A549 (cell line): Measurements from ENCODE around the gene PIK3C2B. TPM values are rescaled to one million over a fixed set of nuclear protein-coding genes. Genes with fewer than 3 reads are reported as not detected.

Experiments
- ATAC-seq, 2 experiments: fragments of 200-7000 bp in 1 of 2; fragments of >200 bp in 1 of 2; cut with Nextera tagmentation in 1 of 2; cut with Tn5 transposase in 1 of 2; 3 replicates each; pipeline versions ENCODE4 v1.8.0 to v1.9.1; 2018 to 2020; ENCODE audit warnings: mild to moderate bottlenecking in 1 of 2, moderate library complexity in 1 of 2
- CTCF ChIA-PET: fragments of 300-600 bp; sonication (Branson Sonifier 250); formaldehyde crosslinking; extraction: SDS; loops from one replicate; lab custom pipeline; 2021; ENCODE audit warnings: antibody characterized with exemption, inconsistent platforms; lab: Yijun Ruan, JAX
- POLR2A ChIA-PET: fragments of 350-600 bp; formaldehyde crosslinking; extraction: SDS; loops from one replicate; lab custom pipeline; 2021; ENCODE audit warnings: antibody characterized with exemption, inconsistent platforms; lab: Yijun Ruan, JAX
- DNase-seq, 2 experiments: peaks; one replicate each; pipeline versions ENCODE4 v3.0.0 to v3.0.0-alpha.2; 2011 to 2016; ENCODE audit warnings: low read depth in 1 of 2, low spot score in 1 of 2
- FAIRE-seq: peaks from 2 replicates; lab custom pipeline; 2011; peaks lifted over from hg19 to GRCh38; lab: Jason Lieb, UNC
- H3K27ac ChIP-seq, 2 experiments: fragments of >200 bp; sonication (Bioruptor Twin); formaldehyde crosslinking; 3 replicates each; pipeline ENCODE4 v1.5.1; 2016 to 2017
- H3K4me1 ChIP-seq: fragments of >200 bp; sonication (Bioruptor Twin); formaldehyde crosslinking; 3 replicates; pipeline ENCODE4 v1.6.1; 2016
- H3K4me2 ChIP-seq: fragments of >200 bp; sonication (Bioruptor Twin); formaldehyde crosslinking; 3 replicates; pipeline ENCODE4 v1.6.1; 2016
- H3K4me3 ChIP-seq: fragments of >200 bp; sonication (Bioruptor Twin); formaldehyde crosslinking; 3 replicates; pipeline ENCODE4 v1.5.1; 2016
- H3K9me3 ChIP-seq: fragments of >200 bp; sonication (Bioruptor Twin); formaldehyde crosslinking; 3 replicates; pipeline ENCODE4 v1.6.1; 2016
- CBX8 ChIP-seq: fragments of 200-600 bp; sonication (generic); IDR thresholded peaks from 2 replicates; pipeline ENCODE4 v1.6.1; 2016
- CEBPB ChIP-seq, 2 experiments: fragments of >200 bp in 1 of 2; sonication (Bioruptor Twin) in 1 of 2; formaldehyde crosslinking in 1 of 2; IDR thresholded peaks; 2 replicates each; pipeline ENCODE4 v1.6.1; 2012 to 2016
- FOSB ChIP-seq: fragments of 250-450 bp; sonication (Bioruptor Pico); IDR thresholded peaks from 2 replicates; pipeline ENCODE4 v1.5.0; 2020; ENCODE audit warnings: mild to moderate bottlenecking, moderate library complexity
- HEYL ChIP-seq: fragments of 250-450 bp; sonication (Bioruptor Pico); IDR thresholded peaks from 2 replicates; pipeline ENCODE4 v1.8.0; 2021; ENCODE audit warnings: mild to moderate bottlenecking, moderate library complexity
- HOXA7 ChIP-seq: fragments of 250-450 bp; sonication (Bioruptor Pico); IDR thresholded peaks from 2 replicates; pipeline ENCODE4 v1.5.0; 2020; ENCODE audit warnings: mild to moderate bottlenecking, moderate library complexity
- HOXB5 ChIP-seq: fragments of 250-450 bp; sonication (Bioruptor Pico); IDR thresholded peaks from 2 replicates; pipeline ENCODE4 v1.5.0; 2020; ENCODE audit warnings: mild to moderate bottlenecking, moderate library complexity
- MAFK ChIP-seq: fragments of 450-650 bp; IDR thresholded peaks from 2 replicates; pipeline ENCODE4 v1.6.1; 2014; ENCODE audit not compliant: partially characterized antibody
- MAX ChIP-seq: IDR thresholded peaks from 2 replicates; pipeline ENCODE4 v1.6.1; 2012
- NR3C1 ChIP-seq: fragments of >200 bp; sonication (Bioruptor Twin); formaldehyde crosslinking; IDR thresholded peaks from 3 replicates; pipeline ENCODE4 v1.6.1; 2017
- RARB ChIP-seq: fragments of 250-450 bp; sonication (Bioruptor Pico); IDR thresholded peaks from 2 replicates; pipeline ENCODE4 v1.8.0; 2021; ENCODE audit warnings: mild to moderate bottlenecking, moderate library complexity
- REST ChIP-seq: fragments of 200-600 bp; sonication (generic); IDR thresholded peaks from 2 replicates; pipeline ENCODE4 v1.6.1; 2016; ENCODE audit warnings: antibody characterized with exemption, mild to moderate bottlenecking, moderate library complexity
- SMC3 ChIP-seq: fragments of >200 bp; sonication (Bioruptor Twin); formaldehyde crosslinking; IDR thresholded peaks from 3 replicates; pipeline ENCODE4 v1.6.1; 2018; ENCODE audit warnings: inconsistent platforms
- TP53 ChIP-seq: fragments of 250-450 bp; sonication (Bioruptor Pico); IDR thresholded peaks from 2 replicates; pipeline ENCODE4 v1.5.0; 2021; ENCODE audit warnings: mild to moderate bottlenecking, moderate library complexity
- USF2 ChIP-seq: fragments of 450-650 bp; IDR thresholded peaks from 2 replicates; pipeline ENCODE4 v1.6.1; 2014; ENCODE audit warnings: antibody characterized with exemption
- ZSCAN20 ChIP-seq: fragments of 250-450 bp; sonication (Bioruptor Pico); IDR thresholded peaks from 2 replicates; pipeline ENCODE4 v1.8.0; 2022; ENCODE audit warnings: mild to moderate bottlenecking, moderate library complexity
- WGBS: methylation state at CpG from one replicate; pipeline ENCODE4 v1.1.6; 2017; ENCODE audit errors: missing lambda C conversion rate; 5-methylcytosine and 5-hydroxymethylcytosine counted together
- polyA plus RNA-seq, 4 experiments: library from polyadenylated mRNA; depleted of rRNA in 3 of 4; stranded (reverse); fragments of >200 nt; fragmentation: RNase III in 1 of 4; extraction: RNeasy Plus Mini Kit Qiagen cat#74134 plus additional on column Dnase treatment in 1 of 4; gene quantifications; 2 replicates in 3 of 4; 3 replicates in 1 of 4; pipeline ENCODE4 v1.2.3, GENCODE V29; 2011 to 2017
- TF ChIP-seq, protein P1 (sequence below): fragments of >200 bp; sonication (Bioruptor Twin); formaldehyde crosslinking; IDR thresholded peaks from 3 replicates; pipeline ENCODE4 v1.6.1; 2016

The PIK3C2B gene
- polyA plus RNA-seq, 2 of the 4 experiments (the other 2 are of a cell fraction) = 9.2 to 9.7 TPM

DNA sequence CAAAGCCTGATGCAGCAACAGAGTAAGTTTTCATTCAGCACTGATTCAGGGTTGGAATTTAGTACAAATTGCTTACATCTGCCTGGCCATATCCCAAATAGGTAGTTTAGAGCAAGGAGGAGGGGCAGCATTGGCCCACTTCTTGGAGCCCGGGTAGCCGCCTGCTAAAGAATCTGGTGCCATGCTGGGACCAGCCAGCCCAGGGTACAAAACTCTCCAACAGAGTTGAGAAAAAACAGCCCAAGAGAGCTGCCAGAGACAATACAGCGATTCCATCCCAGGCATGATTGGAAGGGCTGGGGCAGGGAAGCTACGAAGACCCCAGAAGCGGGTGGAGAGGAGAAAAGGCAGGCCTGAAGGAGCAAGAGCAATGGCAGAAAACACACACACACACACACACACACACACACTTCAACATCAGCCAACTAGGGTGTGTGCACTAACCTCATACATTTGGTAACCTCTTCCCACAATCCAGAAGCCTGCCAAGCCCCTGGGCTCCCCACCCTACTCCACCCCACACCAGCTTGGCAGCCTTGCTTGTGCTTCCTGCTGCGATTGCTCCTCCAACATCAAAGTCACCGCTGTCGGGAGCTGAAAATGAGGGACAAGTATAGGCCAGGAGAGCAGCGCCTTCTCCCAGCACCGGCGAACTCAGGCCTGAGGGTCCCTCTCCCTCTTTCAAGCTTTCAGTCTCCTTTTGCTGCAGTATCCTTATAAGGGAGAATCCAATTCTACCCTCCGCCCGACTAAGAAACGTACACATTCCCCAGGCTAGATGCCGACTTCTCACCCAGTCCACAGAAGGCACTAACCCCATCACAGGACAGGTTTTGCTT is 1.2 kb downstream of the PIK3C2B start:
- TF ChIP-seq USF2 (no peak), TP53 (no peak), ZSCAN20 (CRISPR knock-in tag) (no peak), MAX (no peak), CEBPB (IDR thresholded peaks at IDR 0.05) (no peak), SMC3 (no peak), CBX8 (no peak), HOXB5 (no peak), NR3C1 (no peak)
- CTCF ChIA-PET = interaction anchor here (0.5 to 20.5 kb wide), 26 partner anchors 9 to 1153 kb away, joined by 3 to 530 read pairs (median 5); no protein-coding TSS in a partner anchor
- peak; percentile 47 to 48 for DNase-seq
- FAIRE-seq = no peak
- 39% methylated on average over 15 of the region's 15 CpGs for WGBS
- H3K4me2 ChIP-seq = peak overlapping the region; percentile 94
- peak; percentile 12 to 14; a peak in 5 of 6 replicates for ATAC-seq
- peak overlapping the region; percentile 87 to 94 for H3K27ac ChIP-seq
- POLR2A ChIA-PET = interaction anchor here (0.6 to 2.9 kb wide), 7 partner anchors 14 to 203 kb away, joined by 3 to 23 read pairs (median 3); no protein-coding TSS in a partner anchor
- H3K4me3 ChIP-seq = peak overlapping the region; percentile 70
- no peaks in the 10 kb centered on the region for H3K9me3 ChIP-seq
- peaks cover 24% of the 10 kb centered on the region; the same call in 2 of the 3 replicates for H3K4me1 ChIP-seq

DNA sequence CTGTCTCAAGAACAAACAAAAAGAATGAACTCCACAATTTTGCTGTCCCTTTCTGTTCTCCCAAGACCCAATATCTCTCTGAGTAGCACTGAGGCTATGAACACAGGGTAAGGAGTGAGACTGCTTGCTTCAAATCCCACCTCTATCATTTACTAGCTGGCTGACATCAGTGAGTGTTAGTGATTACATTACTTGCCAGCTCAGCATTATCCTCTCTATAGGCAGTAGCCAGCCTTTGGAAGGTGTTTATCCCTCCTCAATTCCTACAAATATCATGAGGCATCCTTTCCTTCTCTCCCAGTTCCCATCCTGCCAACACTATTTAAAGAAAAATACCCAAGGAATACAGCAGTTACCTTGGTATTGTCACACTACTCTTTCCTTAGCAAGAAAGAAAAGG is 3.0 kb downstream of the PIK3C2B start:
- H3K9me3 ChIP-seq = no peaks in the 10 kb centered on the region
- no peak overlapping the region for H3K4me3 ChIP-seq
- CTCF ChIA-PET = interaction anchor here (0.6 to 20.5 kb wide), 7 partner anchors 12 to 1212 kb away, joined by 3 to 530 read pairs (median 5); no protein-coding TSS in a partner anchor
- no peak for DNase-seq
- no peak for ATAC-seq
- H3K4me2 ChIP-seq = peak overlapping the region; percentile 94; the same call in 1 of the 3 replicates
- peaks cover 27% of the 10 kb centered on the region for H3K4me1 ChIP-seq
- no peak for FAIRE-seq
- no peak overlapping the region for H3K27ac ChIP-seq
- TF ChIP-seq, protein P1, sequence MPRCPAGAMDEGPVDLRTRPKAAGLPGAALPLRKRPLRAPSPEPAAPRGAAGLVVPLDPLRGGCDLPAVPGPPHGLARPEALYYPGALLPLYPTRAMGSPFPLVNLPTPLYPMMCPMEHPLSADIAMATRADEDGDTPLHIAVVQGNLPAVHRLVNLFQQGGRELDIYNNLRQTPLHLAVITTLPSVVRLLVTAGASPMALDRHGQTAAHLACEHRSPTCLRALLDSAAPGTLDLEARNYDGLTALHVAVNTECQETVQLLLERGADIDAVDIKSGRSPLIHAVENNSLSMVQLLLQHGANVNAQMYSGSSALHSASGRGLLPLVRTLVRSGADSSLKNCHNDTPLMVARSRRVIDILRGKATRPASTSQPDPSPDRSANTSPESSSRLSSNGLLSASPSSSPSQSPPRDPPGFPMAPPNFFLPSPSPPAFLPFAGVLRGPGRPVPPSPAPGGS = no peak
- TF ChIP-seq TP53 = no peak
- peak; percentile 91 for TF ChIP-seq MAFK
- no peak for TF ChIP-seq REST
- no peak for TF ChIP-seq CBX8
- TF ChIP-seq, all 56 proteins: peak for 1
- POLR2A ChIA-PET = no interaction called here

DNA sequence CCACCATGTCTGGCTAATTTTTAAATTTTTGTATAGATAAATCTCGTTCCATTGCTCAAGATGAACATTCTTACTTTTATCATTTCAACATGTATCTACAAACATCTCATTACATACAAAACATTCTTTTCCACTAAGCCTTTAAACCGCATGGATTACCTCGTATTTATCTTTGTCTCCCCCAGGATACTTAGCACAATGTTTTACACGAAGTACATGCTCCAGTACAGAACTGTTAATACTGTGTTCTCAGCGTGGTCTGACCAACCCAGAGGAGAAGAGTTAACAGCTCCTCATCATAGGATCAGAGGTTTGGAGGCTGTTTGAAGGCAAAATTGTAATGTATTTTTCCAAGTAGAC is 7.4 kb downstream of the PIK3C2B start:
- 77% methylated on average over 5 of the region's 5 CpGs for whole genome bisulfite sequencing
- ATAC-seq (no peak), DNase-seq (no peak), FAIRE-seq (no peak)
- CTCF ChIA-PET = interaction anchor here (0.6 to 4.7 kb wide), 8 partner anchors 9 to 324 kb away, joined by 3 to 38 read pairs (median 6); no protein-coding TSS in a partner anchor
- peaks cover 28% of the 10 kb centered on the region for H3K4me1 ChIP-seq
- POLR2A ChIA-PET = no interaction called here
- H3K4me2 ChIP-seq = no peak overlapping the region
- no peaks in the 10 kb centered on the region for H3K9me3 ChIP-seq
- H3K27ac ChIP-seq = no peak overlapping the region
- no peak for TF ChIP-seq RARB (CRISPR knock-in tag)
- no peak for TF ChIP-seq HOXA7 (CRISPR knock-in tag)
- no peak for TF ChIP-seq FOSB
- TF ChIP-seq HEYL (CRISPR knock-in tag) = no peak
- no peak overlapping the region for H3K4me3 ChIP-seq
